Omental fat pad (tissue), 4 donors: ENCODE data around the gene MON1B. TPM values are rescaled to one million over a fixed set of nuclear protein-coding genes. Genes with fewer than 3 reads are reported as not detected.

ENCODE experiments used
- ATAC-seq: fragments of 150-250 bp; one replicate; pipeline ENCODE4 v1.9.1; 2016; ENCODE audit warnings: mild to moderate bottlenecking, moderate library complexity; ENCODE audit not compliant: low FRiP score
- DNase-seq: peaks from one replicate; pipeline ENCODE4 v3.0.0-alpha.2; 2019; ENCODE audit warnings: low spot score
- CTCF ChIP-seq, 3 donors: fragments of 450-650 bp; IDR thresholded peaks; one replicate each; pipeline ENCODE4 v1.5.1; 2016 to 2017; ENCODE audit warnings: antibody characterized with exemption in 3 of 3, mild to moderate bottlenecking in 3 of 3, moderate library complexity in 2 of 3
- total RNA-seq, 4 donors: library from RNA; depleted of rRNA; stranded (reverse); fragments of >200 nt; gene quantifications; one replicate each; pipeline ENCODE4 v1.1.0, GENCODE V29; 2016

MON1B gene
- total RNA-seq, 4 donors from 2014 or later = 19.0 to 27.6 (median 25.2) TPM

- DNase-seq = no peak
- TF ChIP-seq CTCF (IDR thresholded peaks at IDR 0.05) = no peak
- ATAC-seq = no peak
Observed at GRCh38 chr16:77197747-77198146, 6.8 kb downstream of the MON1B start.

GRCh38 chr16:77199211-77199610, 8.2 kb downstream of the MON1B start, which contains the start of gene SYCE1L:
TSS of gene SYCE1L (plus strand) at chr16:77199408. CDS start at chr16:77199452, 44 bp downstream.
- ATAC-seq (no peak), DNase-seq (no peak)
- no peak for TF ChIP-seq CTCF (IDR thresholded peaks at IDR 0.05)

GRCh38 chr16:77206533-77206932, 15.5 kb downstream of the MON1B start:
- DNase-seq = no peak
- ATAC-seq = no peak
- TF ChIP-seq CTCF (IDR thresholded peaks at IDR 0.05) = no peak

- no peak for TF ChIP-seq CTCF (IDR thresholded peaks at IDR 0.05)
- DNase-seq = no peak
- no peak for ATAC-seq
Observed at GRCh38 chr16:77207030-77207429, 16.0 kb downstream of the MON1B start.

- ATAC-seq (no peak), DNase-seq (no peak)
- TF ChIP-seq CTCF (IDR thresholded peaks at IDR 0.05) = no peak
Observed at GRCh38 chr16:77208382-77208781, 17.4 kb downstream of the MON1B start.

GRCh38 chr16:77211880-77212740, 21.1 kb downstream of the MON1B start:
- DNase-seq = no peak
- peak; percentile 60 for ATAC-seq
- TF ChIP-seq CTCF (IDR thresholded peaks at IDR 0.05) = no peak
